GM18519 (cell line): ENCODE results near the gene GPR119.
"Not testable (repeated sequence)": the region's sequence is repeated elsewhere in the genome, so short reads cannot be mapped to it uniquely, and the experiment has no call there.

Source experiments
- ATAC-seq: cut with Tn5 transposase; IDR thresholded peaks from one replicate; pipeline ENCODE4 v1.9.1; 2021; ENCODE audit warnings: mild to moderate bottlenecking, moderate library complexity; ENCODE audit not compliant: unreplicated experiment, low FRiP score

The GPR119 gene

DNA sequence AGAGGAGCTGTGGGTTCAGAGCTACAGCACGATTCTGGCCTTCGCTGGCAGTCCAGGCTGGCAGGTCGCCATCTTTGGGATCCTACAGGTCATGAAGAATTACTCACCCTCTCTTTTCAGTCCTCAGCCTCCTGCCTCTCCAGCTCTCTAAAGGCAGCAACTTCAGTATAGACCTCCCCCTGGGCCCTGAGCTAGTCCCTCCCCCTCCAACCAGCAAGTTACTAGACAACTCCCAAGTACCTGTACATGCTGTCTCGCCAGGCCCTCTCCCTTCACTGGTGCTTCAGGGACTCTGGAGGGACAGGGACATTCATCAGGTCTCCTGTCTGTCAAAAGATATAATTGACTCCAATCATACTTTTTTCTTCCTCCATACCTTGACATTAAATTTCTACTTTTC is at the start of gene GPR119:
TSS of gene GPR119 (minus strand) at position 155 of the 400 bp plus-strand sequence. CDS start 227 bp downstream, outside the sequence.
- ATAC-seq, result no peak

- ATAC-seq, result not testable (repeated sequence)
Measured at GRCh38 chrX:130429236-130429635, 43.8 kb upstream of the GPR119 start.

- no peak for ATAC-seq
Measured at GRCh38 chrX:130426531-130426930, 41.1 kb upstream of the GPR119 start.

GRCh38 chrX:130419263-130419662 is 33.8 kb upstream of the GPR119 start:
- ATAC-seq, result no peak

GRCh38 chrX:130418740-130419139 is 33.3 kb upstream of the GPR119 start:
- ATAC-seq, result no peak

DNA sequence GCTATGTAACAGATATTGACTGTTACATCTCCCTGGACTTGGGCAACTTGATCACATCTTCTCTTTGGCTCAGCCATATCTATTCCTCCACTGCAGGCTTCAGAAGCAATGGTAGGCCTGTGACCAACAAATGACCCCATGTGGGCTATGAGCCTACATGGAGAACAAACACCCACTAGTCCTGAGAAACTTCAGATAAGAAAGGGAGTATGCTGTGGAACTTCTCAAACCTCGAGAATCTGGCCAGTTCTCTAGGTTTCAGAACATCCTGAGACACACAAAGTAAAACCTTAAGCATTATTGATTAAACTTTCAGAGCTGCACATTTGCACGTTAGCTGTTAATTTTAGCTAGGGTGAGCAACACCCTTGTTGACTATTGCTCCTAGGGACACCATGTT is 32.6 kb upstream of the GPR119 start:
- ATAC-seq, result no peak

GRCh38 chrX:130416785-130417184 is 31.3 kb upstream of the GPR119 start:
- no peak for ATAC-seq

DNA sequence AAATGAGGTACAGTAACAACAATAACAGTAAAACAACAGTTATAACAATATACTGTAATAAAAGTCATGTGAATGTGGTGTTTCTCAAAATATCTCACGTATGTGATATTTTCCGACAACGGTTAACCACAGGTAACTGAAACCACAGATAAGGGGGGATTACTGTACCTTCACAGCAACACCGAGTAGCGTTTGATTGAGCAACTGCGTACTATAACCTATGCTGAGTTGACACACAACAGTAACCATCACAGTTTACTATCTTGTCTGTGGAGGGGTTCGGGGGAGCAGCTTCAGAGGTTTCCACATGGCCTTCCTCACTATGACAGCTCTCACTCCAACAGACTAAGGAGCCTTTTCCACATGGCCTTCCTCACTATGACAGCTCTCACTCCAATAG is 29.7 kb upstream of the GPR119 start:
- ATAC-seq, result no peak

DNA sequence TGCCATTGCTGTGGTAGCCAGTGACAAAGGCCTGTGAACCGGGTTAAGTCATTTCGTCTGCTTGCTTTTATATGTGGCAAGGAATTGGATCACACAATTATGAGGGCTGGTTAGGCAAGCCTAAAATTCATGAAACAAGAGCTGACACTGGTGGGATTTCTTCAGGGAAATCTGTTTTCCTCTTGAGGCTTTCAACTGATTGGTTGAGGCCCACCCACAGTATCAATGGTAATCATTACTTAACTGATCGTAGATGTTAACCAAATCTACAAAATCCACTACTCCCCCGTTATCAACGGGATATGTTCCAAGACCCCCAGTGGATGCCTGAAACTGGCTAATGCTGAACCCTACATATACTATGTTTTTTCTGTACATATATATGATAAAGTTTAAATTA is 29.3 kb upstream of the GPR119 start:
- ATAC-seq, result no peak

DNA sequence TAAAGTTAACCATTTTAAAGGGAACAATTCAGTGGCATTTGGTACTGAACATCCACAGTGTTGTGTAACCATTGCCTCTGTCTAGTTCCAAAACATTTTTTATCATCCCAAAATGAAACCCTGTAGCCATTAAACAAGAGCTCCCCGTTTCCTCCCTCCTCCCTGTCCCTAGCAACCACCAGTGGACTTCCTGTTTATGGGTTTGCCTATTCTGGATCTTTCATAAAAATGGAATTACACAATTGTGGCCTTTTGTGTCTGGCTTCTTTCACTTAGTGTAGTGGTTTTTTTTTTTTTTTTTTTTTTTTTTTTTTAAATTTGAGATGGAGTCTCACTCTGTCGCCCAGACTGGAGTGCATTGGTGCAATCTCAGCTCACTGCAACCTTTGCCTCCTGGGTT is 27.9 kb upstream of the GPR119 start:
- no peak for ATAC-seq

- ATAC-seq, result no peak
Measured at GRCh38 chrX:130402208-130402684, 16.8 kb upstream of the GPR119 start.

DNA sequence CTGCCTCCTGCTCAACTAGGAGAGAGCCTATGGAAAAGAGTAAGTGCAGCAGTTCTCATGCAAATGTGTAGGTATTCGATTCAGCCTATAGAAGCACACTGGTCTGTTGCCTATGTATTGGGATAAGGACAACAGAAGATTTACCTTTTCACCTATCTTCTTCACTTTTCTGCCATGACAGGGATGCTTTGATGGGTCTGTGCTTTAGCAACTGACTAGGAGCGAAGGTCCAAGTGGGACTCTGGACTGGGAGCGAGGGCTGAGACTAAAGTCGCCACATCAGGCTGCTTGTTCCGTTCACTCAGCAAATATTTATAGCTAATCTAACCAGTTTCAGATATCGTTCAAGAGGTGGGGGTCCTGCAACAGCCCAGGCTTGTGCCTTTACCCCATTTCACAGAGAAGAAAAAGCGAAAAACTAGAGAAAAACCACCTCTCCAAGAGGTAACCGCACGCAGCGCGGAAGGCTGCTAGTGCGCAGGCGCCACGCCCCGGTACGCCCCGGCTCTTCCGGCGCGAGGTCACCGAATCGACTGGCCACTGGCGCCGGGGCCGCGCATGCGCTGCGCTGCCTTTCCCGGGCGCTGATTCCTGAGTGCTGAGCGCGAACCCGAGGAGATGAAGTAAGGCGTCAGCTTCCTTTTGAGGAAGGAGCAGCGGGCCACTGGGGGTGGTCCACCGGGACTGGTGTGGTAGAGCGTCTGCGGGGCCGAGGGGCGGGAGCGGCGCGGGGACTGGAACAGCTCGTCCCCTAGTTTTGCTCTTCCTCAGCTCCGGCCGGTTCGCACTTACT is 16.1 kb upstream of the GPR119 start, which contains the start of gene RBMX2:
TSS of gene RBMX2 (plus strand) at position 573 of the 793 bp plus-strand sequence. CDS start at position 619, 46 bp downstream.
- peak; percentile 94 for ATAC-seq

DNA sequence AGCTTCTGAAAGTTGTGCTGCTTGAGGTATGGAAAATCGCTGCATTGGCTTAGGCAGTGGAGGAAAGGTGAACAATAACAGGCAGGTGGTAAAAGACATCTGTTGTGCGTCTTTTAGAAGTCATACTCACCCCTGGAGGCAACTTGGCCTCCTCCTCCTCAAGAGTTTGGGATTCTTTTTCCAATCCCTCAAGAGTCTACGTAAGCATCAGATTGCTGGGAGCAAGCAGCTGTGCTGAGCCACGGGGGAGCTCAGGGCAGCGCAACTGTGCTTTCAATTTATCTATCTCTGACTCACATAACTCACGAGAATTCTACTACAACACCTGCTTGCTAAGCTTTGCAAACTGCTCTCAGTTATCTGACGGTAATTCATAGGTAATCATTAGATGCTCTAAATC is 9.9 kb upstream of the GPR119 start:
- ATAC-seq, result no peak

- no peak for ATAC-seq
Measured at GRCh38 chrX:130393451-130394074, 8.1 kb upstream of the GPR119 start.

GRCh38 chrX:130386408-130386808 is 934 bp upstream of the GPR119 start:
- ATAC-seq, result no peak

DNA sequence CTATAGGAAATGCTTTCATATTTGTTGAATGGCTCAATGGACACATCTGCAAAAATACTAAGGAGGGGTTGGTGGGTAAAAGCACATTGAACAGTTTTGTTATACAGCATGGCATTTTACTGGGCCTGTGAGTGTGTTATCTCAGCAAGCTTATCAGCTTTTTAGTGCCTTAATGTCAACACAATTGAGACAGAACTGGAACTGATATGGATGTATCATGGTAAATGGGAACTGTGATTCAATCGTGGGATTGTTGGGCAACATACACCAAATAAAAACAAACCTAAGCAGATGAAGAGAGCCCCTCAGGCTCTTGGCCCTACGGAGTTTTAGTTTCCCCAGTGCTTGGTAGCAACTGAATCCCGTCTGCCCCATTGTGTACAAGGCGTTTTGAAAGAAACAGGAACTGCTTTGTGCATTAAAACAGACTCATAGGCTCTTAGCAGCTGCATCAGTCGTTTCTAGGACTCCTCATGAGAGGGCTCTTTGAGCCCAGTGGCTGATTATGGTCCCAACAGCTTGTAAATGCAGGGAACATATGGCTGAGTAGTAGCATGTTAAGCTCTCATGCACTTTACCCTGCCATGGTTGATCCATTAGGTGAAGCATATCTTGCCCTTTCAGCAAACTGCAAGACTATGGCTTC is 7.3 kb downstream of the GPR119 start:
- ATAC-seq, result no peak

DNA sequence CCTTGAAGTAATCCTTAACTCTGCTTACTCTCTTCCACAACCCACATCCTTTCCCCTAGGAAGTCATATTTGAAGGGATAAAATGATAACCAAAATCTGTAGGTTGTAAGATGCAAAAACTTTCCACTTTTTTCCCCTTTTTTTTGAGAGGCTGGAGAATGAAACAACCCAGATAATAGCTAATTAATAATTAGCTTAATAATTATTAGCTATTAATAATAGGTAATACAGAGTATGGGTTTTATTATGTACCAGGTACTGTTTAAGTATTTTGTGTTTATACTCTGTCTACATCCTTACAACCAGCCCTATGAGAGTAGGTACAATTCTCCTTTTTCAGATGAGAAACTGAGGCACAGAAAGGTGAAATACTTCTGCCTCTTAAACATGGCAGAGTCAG is 9.4 kb downstream of the GPR119 start:
- no peak for ATAC-seq

- ATAC-seq, result not testable (repeated sequence)
Measured at GRCh38 chrX:130352050-130352449, 33.4 kb downstream of the GPR119 start.

- no peak for ATAC-seq
Measured at GRCh38 chrX:130351567-130351966, 33.9 kb downstream of the GPR119 start.

DNA sequence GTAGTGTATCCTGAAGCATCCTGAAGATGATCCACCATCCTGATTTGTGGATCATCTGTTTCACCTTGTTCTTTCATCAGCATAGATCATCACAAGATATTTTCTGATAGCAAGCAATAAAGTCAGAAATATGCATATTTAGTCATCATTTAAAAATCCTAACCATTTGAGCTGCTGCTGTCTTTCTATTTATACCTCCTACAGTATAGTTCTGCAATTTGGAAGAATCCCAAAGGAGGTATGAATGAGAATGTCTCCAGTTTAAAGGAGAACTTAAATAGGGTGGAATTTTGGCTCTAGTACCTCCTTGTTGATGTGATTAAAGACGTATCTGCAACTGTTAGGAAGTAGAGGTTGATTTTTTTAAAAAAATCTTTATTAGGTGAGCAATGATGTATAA is 38.2 kb downstream of the GPR119 start:
- ATAC-seq, result no peak

- ATAC-seq, result no peak
Measured at GRCh38 chrX:130343411-130343810, 42.1 kb downstream of the GPR119 start.
